Lower lobe of right lung (tissue), 2 donors: ENCODE data around the gene TANC1. TPM values are rescaled to one million over a fixed set of nuclear protein-coding genes. Genes with fewer than 3 reads are reported as not detected.

ENCODE experiments used
- ATAC-seq, 2 donors: fragments of 200-7000 bp; cut with Tn5 transposase; one replicate each; pipeline ENCODE4 v1.9.1; 2020 to 2022; ENCODE audit warnings: mild to moderate bottlenecking in 2 of 2, moderate library complexity in 2 of 2
- DNase-seq: peaks from one replicate; pipeline ENCODE4 v3.0.0-alpha.2; 2020
- H3K27ac ChIP-seq: fragments of 200-600 bp; one replicate; pipeline ENCODE4 v1.8.0; 2022
- H3K27me3 ChIP-seq: fragments of 200-600 bp; one replicate; pipeline ENCODE4 v1.8.0; 2022; ENCODE audit warnings: low read depth
- H3K36me3 ChIP-seq: fragments of 200-600 bp; one replicate; pipeline ENCODE4 v1.8.0; 2022; ENCODE audit warnings: mild to moderate bottlenecking
- H3K4me1 ChIP-seq: fragments of 200-600 bp; one replicate; pipeline ENCODE4 v1.8.0; 2022
- H3K4me3 ChIP-seq: fragments of 200-600 bp; one replicate; pipeline ENCODE4 v1.8.0; 2022; ENCODE audit warnings: mild to moderate bottlenecking
- H3K9me3 ChIP-seq: fragments of 200-600 bp; one replicate; pipeline ENCODE4 v1.8.0; 2022
- intact Hi-C: fragments of 100-400 bp; cut with DNase I; formaldehyde crosslinking; loops from one replicate; pipeline ENCODE4 v1.11.0; 2022
- total RNA-seq: library from RNA; stranded (reverse); fragmentation: NEBNext Ultra II Directional; extraction: Animal tissue kit (Norgen Biotek cat#: 25700); gene quantifications from one replicate; pipeline ENCODE4 v1.2.1, GENCODE V29; 2021
- TF ChIP-seq, protein P1 (sequence below): fragments of 200-600 bp; IDR thresholded peaks from one replicate; pipeline ENCODE4 v1.8.0; 2022; ENCODE audit warnings: antibody characterized with exemption, mild to moderate bottlenecking
- donor health status: DM: no; HTN: yes; CAD: no; lungs with severe emphysema.

Gene TANC1
- total RNA-seq, 1 donor from 2014 or later, result 39.5 TPM

DNA sequence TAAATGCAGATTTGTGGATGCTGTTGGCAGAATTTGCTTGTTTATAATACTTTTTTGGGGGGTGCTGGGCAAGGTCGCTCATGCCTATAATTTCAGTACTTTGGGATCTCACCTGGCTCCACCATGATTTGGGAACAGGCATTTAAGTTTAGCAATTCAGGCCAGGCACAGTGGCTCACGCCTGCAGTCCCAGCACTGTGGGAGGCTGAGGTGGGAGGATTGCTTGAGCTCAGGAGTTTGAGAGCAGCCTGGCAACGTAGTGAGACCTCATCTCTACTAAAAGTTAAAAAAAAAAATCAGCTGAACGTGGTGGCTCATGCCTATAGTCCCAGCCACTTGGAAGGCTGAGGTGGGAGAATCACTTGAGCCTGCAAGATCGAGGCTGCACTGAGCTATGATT, 20.7 kb downstream of the TANC1 start:
- ATAC-seq, result no peak
- TF ChIP-seq, protein P1, sequence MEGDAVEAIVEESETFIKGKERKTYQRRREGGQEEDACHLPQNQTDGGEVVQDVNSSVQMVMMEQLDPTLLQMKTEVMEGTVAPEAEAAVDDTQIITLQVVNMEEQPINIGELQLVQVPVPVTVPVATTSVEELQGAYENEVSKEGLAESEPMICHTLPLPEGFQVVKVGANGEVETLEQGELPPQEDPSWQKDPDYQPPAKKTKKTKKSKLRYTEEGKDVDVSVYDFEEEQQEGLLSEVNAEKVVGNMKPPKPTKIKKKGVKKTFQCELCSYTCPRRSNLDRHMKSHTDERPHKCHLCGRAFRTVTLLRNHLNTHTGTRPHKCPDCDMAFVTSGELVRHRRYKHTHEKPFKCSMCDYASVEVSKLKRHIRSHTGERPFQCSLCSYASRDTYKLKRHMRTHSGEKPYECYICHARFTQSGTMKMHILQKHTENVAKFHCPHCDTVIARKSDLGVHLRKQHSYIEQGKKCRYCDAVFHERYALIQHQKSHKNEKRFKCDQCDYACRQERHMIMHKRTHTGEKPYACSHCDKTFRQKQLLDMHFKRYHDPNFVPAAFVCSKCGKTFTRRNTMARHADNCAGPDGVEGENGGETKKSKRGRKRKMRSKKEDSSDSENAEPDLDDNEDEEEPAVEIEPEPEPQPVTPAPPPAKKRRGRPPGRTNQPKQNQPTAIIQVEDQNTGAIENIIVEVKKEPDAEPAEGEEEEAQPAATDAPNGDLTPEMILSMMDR, result no peak
- H3K9me3 ChIP-seq, result no peaks in the 10 kb centered on the region
- no peak overlapping the region for H3K27ac ChIP-seq
- no peak overlapping the region for H3K4me3 ChIP-seq
- H3K36me3 ChIP-seq, result no peaks in the 10 kb centered on the region
- H3K27me3 ChIP-seq, result no peaks in the 10 kb centered on the region
- DNase-seq, result no peak
- H3K4me1 ChIP-seq, result peaks cover 46% of the 10 kb centered on the region
- intact Hi-C loops, result no loop called here

DNA sequence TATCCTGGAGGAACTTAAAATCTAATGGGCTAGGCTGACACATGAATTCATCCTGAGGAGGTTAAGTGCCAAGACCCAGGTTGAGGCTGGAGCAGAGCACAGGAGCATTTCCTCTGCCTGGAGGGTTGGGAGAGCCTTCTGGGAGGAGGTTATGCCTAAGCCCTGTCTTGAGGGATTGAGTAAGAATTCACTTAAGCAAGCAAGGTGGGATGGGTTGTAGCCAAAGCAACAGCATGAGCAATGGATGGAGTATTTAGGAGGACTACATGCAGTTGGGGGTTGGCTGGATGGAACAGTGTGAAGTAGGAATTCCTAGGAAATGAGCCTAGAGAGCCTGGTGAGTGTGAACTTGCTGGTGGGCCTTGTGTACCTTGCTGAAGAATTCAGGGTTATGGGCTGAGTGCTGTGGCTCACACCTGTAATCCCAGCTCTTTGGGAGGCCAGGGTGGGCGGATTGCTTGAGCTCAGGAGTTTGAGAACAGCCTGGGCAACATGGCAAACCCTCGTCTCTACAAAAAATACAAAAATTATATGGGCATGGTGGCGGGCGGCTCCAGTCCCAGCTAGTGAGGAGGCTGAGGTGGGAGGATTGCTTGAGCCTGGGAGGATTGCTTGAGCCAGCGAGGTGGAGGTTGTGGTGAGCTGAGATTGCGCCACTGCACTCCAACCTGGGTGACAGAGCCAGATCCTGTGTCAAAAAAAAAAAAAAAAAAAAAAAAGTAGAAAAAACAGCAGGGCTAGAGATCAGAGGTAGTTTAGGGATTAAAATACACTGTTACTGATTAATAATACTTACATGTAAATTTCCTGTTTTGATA, 22.2 kb downstream of the TANC1 start:
- Histone ChIP-seq H3K27ac (no peak overlapping the region), H3K27me3 (no peaks in the 10 kb centered on the region), H3K9me3 (no peaks in the 10 kb centered on the region), H3K36me3 (no peaks in the 10 kb centered on the region), H3K4me3 (no peak overlapping the region), H3K4me1 (peaks cover 46% of the 10 kb centered on the region)
- DNase-seq, result no peak
- intact Hi-C loops, result no loop called here
- TF ChIP-seq, protein P1, result no peak
- peak; percentile 11 to 20 for ATAC-seq

DNA sequence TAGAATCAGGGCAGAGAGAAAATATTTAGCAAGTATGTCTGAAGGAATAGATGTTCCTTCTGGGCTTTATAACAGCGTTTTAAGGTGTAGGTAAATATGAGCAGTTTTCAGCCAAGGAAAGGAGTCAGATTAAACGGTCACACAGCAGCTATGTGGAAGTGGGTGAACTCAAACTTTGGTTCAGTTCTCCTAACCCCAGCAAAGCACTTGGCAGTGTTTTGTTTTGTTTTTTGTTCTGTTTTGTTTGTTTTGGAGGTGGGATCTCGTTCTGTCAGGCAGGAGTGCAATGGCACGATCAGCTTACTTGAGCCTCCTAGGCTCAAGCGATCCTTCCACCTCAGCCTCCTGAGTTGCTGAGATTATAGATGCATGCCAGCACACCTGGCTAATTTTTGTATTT, 24.6 kb downstream of the TANC1 start:
- Histone ChIP-seq H3K4me3 (no peak overlapping the region), H3K27me3 (no peaks in the 10 kb centered on the region), H3K36me3 (no peaks in the 10 kb centered on the region), H3K4me1 (peaks cover 53% of the 10 kb centered on the region), H3K9me3 (no peaks in the 10 kb centered on the region), H3K27ac (no peak overlapping the region)
- TF ChIP-seq, protein P1, result no peak
- DNase-seq (no peak), ATAC-seq (no peak)
- intact Hi-C loops, result no loop called here

DNA sequence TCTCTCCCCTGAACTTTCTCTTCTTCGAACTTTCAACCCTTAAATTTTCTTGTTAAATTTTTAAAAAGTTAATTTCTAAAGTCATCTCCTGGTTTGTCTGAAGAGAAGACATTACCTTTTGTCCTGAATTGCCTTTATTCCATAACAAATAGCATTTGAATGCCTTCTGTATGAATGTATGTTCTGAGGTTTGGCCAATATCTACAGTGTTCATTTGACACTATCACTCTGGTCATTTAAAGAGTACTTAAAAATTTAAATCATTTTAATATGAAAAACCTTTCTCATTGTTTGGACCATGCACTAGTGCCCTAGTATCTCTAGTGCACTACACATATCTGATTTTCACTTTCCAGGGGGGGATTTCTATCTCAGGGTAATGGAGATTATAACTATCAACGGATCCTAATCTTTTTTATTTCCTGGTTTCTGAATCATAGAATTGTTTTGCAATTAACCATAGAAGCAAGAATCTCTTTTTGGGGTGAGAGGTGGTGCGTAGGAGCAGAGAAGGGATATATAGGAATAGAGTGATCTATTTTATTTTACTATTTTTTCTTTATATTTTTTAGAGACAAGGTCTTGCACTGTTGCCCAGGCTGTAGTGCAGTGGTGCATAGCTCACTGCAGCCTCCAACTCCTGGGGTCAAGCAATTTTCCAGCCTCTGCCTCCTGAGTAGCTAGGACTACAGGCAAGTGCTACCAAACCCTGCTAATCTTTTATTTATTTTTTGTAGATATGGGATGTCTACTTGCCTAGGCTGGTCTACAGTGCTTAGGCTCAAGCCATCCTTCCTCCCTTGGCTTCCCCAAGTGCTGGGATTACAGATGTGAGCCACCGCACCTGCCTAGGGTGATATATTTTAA, 25.5 kb downstream of the TANC1 start:
- no peak for DNase-seq
- no peak for ATAC-seq
- Histone ChIP-seq H3K9me3 (no peaks in the 10 kb centered on the region), H3K27me3 (no peaks in the 10 kb centered on the region), H3K36me3 (no peaks in the 10 kb centered on the region), H3K27ac (no peak overlapping the region), H3K4me1 (peaks cover 53% of the 10 kb centered on the region), H3K4me3 (no peak overlapping the region)
- intact Hi-C loops, result no loop called here
- TF ChIP-seq, protein P1, result no peak

DNA sequence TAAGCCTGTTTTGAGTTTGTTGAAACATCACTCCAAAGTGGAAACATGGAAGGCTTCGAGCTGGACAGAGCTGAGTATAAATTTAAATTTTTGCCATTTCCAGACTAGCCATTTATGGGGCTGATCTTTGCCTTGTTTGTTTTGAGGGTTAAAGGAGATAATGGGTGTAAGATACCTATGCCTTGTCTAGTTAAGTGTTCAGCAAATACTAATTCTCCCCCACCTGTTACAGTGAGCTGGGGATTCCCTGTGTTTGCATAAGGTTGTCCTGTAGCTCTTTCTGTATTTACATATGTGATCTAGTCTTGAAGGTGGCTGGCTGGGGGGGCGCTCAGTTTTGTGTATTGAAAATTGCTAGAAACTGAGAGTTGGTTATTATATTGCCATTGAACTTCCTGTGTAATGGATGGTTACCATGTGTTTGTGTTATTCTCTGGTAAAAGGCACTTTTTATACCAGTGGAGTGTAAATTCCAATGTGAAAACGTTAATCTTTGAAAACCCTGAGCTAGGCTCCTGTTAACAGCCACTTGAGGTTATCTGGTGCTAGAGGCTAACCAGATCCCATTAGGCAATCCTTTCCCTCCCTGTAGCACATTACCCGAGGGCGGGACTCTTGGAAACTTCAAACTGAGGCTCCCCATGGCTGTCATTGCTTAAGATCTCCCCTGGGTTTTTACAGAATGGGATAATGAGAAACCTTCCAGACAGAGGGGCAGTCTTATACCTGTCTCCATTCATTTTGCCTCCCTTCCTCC, 26.7 kb downstream of the TANC1 start:
- Histone ChIP-seq H3K36me3 (no peaks in the 10 kb centered on the region), H3K27me3 (no peaks in the 10 kb centered on the region), H3K9me3 (no peaks in the 10 kb centered on the region), H3K4me1 (peaks cover 59% of the 10 kb centered on the region), H3K4me3 (no peak overlapping the region), H3K27ac (no peak overlapping the region)
- ATAC-seq (peak; percentile 78 to 87), DNase-seq (no peak)
- TF ChIP-seq, protein P1, result no peak
- intact Hi-C loops, result no loop called here
